ENCODE data around the gene GSK3B.
"Not testable (repeated sequence)": the region's sequence is repeated elsewhere in the genome, so short reads cannot be mapped to it uniquely, and the experiment has no call there.

GSK3B gene

GRCh38 chr3:120004008-120004498, 90.2 kb downstream of the GSK3B start:
- peak; percentile 16 for DNase-seq

- no peak for DNase-seq
Measured at GRCh38 chr3:119998166-119998565, 96.1 kb downstream of the GSK3B start.

GRCh38 chr3:119990888-119991287, 103.4 kb downstream of the GSK3B start:
- DNase-seq: peak; percentile 35

GRCh38 chr3:119989981-119990655, 104.1 kb downstream of the GSK3B start:
- DNase-seq: no peak

- DNase-seq: not testable (repeated sequence)
Measured at GRCh38 chr3:119986812-119987211, 107.4 kb downstream of the GSK3B start.

- DNase-seq: no peak
Measured at GRCh38 chr3:119981386-119981785, 112.9 kb downstream of the GSK3B start.

- no peak for DNase-seq
Measured at GRCh38 chr3:119978554-119979208, 115.6 kb downstream of the GSK3B start.

DNA sequence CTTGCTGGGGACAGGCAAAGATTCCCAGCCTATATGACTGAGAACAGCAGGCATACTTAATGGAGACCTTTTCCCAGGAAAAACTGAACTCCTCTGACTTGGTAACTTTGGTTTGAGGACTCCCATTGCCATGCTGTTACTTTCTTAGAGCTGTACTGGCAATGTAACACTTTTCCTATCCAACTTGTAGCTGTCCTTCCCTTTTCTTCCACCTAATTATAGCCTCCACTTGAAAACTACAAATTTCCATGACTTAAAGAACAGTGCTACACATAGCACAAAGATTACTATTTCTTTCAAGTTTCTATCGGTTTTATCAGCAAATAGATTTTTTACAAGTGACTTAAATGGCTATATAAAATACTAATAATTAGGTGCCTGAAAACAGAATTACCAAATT, 116.9 kb downstream of the GSK3B start:
- no peak for DNase-seq

DNA sequence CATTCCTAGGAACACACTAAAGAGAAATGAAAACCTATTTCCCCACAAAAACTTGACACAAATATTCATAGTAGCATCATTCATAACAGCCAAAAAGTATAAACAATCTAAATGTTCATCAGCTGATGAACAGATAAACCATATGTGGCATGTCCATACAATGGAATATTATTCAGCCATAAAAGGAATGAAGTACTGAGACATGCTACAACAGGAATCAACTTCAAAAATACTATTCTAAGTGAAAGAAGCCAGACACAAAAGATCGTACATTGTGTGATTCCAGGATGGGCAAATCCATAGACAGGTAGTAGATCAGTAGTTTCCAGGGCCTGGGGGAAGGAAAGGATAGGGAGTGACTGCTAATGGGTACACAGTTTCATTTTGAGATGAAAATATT, 118.0 kb downstream of the GSK3B start:
- no peak for DNase-seq

DNA sequence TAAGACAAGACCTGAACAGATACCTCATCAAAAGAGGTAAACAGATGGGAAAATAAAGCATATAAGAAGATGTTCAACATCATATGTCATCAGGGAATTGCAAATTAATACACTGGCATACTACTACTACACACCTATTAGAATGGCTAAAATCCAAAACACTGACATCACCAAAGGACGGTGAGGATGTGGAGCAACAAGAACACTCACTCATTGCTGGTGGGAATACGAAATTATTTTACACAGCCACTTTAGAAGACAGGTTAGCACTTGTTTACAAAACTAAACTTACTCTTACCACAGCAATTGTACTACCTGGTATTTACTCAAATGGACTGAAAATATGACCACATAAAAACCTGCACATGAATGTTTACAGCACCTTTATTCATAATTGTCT, 119.6 kb downstream of the GSK3B start:
- no peak for DNase-seq

- DNase-seq: peak; percentile 60
Measured at GRCh38 chr3:119973018-119973646, 121.1 kb downstream of the GSK3B start.

DNA sequence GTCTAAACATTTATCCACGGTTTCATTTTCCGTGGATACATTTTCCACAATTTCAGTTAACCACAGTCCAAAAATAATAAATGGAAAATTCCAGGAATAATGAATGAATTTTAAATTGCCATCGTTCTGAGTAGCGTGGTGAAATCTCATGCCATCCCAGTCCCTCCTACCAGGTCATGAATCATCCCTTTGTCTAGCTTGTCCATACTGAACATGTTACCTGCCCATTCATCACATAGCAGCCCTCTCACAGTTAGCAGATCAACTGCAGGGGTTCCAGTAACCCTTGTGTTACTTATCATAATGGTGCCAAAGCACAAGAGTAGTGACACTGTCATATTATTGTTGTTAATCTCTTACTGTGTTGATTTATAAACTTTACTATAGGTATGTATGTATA, 124.5 kb downstream of the GSK3B start:
- no peak for DNase-seq

- no peak for DNase-seq
Measured at GRCh38 chr3:119967353-119968006, 126.8 kb downstream of the GSK3B start.

DNA sequence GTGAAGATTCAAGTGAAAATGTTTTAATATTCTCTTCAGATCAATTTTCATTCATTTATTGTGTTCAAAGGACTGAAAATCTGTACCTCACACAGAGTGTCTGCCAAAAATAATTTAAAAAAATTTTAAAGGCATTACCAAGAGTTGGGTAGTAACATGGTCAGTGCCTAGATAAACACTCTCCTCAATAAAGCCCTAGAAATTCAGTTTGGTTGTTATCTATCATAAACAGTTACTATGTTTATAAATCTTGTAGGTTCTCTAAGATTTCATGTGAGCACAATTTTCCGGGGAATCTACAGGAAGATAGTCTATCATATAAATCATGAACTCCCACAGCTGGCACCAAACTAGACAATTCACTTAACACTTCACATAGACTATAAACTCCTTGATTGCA, 128.6 kb downstream of the GSK3B start:
- no peak for DNase-seq

DNA sequence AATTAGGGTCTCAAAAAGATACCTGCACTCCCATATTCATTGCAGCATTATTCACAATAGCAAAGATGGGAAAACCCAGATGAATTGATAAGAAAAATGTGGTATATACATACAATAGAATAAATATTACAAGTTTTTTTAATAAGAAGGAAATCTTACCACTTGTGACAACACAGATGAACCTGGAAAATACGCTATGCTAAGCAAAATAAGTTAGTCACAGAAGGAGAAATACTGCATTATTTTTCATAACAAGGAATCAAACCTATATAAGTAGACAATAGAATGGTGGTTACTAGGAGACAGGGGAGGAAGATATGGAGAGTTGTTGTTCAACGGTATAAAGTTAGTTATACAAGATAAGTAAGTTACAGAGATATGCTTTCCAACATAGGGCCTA, 130.0 kb downstream of the GSK3B start:
- no peak for DNase-seq

GRCh38 chr3:119955972-119956371, 138.3 kb downstream of the GSK3B start:
- no peak for DNase-seq

DNA sequence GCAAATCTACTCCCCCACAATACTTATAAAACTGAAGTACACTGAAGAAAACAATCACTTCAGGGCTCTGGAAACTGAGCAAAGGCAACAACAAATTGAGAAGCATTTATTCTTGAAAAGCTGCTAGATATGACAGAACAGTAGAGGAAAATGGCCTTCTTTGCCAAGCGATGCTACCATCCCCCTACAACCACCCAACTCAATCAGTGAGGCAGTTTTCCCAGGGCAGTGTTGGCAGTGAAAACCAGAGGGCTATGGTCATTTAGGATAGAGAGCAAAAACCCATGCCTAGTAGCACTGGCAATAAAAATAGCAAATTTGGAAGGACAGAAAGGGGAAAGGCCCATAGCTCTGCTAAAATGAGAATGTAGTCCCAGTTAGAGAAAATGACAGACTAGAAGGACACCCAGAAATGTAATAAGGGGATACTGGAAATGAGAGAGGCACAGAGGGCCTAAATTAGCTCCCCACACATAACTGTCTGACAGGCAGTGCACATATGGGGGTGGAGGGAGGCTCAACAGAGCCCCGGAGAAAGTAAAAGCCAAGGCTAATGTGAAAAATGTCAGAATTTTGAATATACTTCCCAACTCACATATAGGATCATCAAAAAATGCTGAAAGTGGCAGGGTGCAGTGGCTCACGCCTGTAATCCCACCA, 143.5 kb downstream of the GSK3B start:
- no peak for DNase-seq

GRCh38 chr3:119945291-119945690, 149.0 kb downstream of the GSK3B start:
- no peak for DNase-seq

- DNase-seq: no peak
Measured at GRCh38 chr3:119944091-119944490, 150.2 kb downstream of the GSK3B start.

DNA sequence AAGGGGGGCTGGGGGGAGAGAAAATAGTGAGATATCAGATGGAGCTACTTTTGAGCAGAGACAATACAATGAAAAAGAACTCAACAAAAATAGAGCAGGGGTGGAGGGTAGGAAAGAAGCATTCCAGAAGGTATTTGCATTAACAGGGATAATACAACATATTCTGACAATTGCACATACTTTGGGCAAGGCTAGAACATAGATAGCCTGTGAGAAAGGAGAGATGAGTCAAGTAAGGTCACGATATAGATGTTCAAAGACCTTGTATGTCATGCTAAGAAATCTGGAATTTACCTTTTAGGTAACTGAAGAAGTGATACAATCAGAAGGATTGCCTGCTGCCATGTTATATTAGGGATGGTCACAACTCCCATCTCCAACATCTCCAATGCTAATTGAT, 155.2 kb downstream of the GSK3B start:
- DNase-seq: no peak

GRCh38 chr3:119937229-119937628, 157.0 kb downstream of the GSK3B start:
- DNase-seq: no peak

GRCh38 chr3:119934249-119934648, 160.0 kb downstream of the GSK3B start:
- no peak for DNase-seq

- no peak for DNase-seq
Measured at GRCh38 chr3:119933207-119933606, 161.0 kb downstream of the GSK3B start.

Data from EL (cell line).